Smooth muscle cell (in vitro differentiated cells): ENCODE data around the gene CGA. TPM values are rescaled to one million over a fixed set of nuclear protein-coding genes. Genes with fewer than 3 reads are reported as not detected.

ENCODE experiments used
- DNase-seq: peaks from one replicate; lab custom pipeline; 2025; ENCODE audit not compliant: unreplicated experiment; lab: John Stamatoyannopoulos, UW
- H2AFZ ChIP-seq: fragments of 200-600 bp; sonication (generic); 2 replicates; pipeline ENCODE4 v1.6.0; 2016; ENCODE audit warnings: antibody characterized with exemption, low read depth, mild to moderate bottlenecking
- H3F3A ChIP-seq: fragments of 200-600 bp; sonication (generic); 2 replicates; pipeline ENCODE4 v1.6.0; 2017; ENCODE audit warnings: antibody characterized with exemption, low read depth
- H3K27ac ChIP-seq: fragments of 200-600 bp; sonication (generic); 2 replicates; pipeline ENCODE4 v1.5.1; 2016; ENCODE audit warnings: low read depth, mild to moderate bottlenecking
- H3K27me3 ChIP-seq: fragments of 200-600 bp; sonication (generic); 2 replicates; pipeline ENCODE4 v1.6.1; 2016; ENCODE audit warnings: low read depth, mild to moderate bottlenecking
- H3K36me3 ChIP-seq: fragments of 200-600 bp; sonication (generic); 2 replicates; pipeline ENCODE4 v1.5.1; 2016; ENCODE audit warnings: low read depth
- H3K4me1 ChIP-seq: fragments of 200-600 bp; sonication (generic); 2 replicates; pipeline ENCODE4 v1.5.1; 2016; ENCODE audit warnings: low read depth
- H3K4me2 ChIP-seq: fragments of 200-600 bp; sonication (generic); 2 replicates; pipeline ENCODE4 v1.6.0; 2016; ENCODE audit warnings: mild to moderate bottlenecking
- H3K4me3 ChIP-seq: fragments of 200-600 bp; sonication (generic); 2 replicates; pipeline ENCODE4 v1.5.1; 2016; ENCODE audit warnings: mild to moderate bottlenecking
- H3K79me2 ChIP-seq: fragments of 200-600 bp; sonication (generic); 2 replicates; pipeline ENCODE4 v1.6.0; 2016; ENCODE audit warnings: low read depth, mild to moderate bottlenecking
- H3K9ac ChIP-seq: fragments of 200-600 bp; sonication (generic); 2 replicates; pipeline ENCODE4 v1.6.0; 2016; ENCODE audit warnings: low read depth
- H3K9me3 ChIP-seq: fragments of 200-600 bp; sonication (generic); replicated peaks from 2 replicates; pipeline ENCODE4 v1.5.1; 2016; ENCODE audit warnings: low read depth
- H4K20me1 ChIP-seq: fragments of 200-600 bp; sonication (generic); 2 replicates; pipeline ENCODE4 v1.6.0; 2016; ENCODE audit warnings: low read depth
- CTCF ChIP-seq: fragments of 200-600 bp; sonication (generic); IDR thresholded peaks from 2 replicates; pipeline ENCODE4 v1.5.1; 2017; ENCODE audit warnings: borderline replicate concordance, mild to moderate bottlenecking, antibody characterized with exemption; ENCODE audit not compliant: insufficient read depth, poor library complexity, severe bottlenecking
- WGBS: methylation state at CpG from one replicate; pipeline ENCODE4 v1.1.7; 2016; ENCODE audit warnings: low lambda C conversion rate; 5-methylcytosine and 5-hydroxymethylcytosine counted together
- polyA plus RNA-seq: library from polyadenylated mRNA; unstranded; fragments of >200 nt; fragmentation: Nextera tagmentation; extraction: Ambion mirVana; gene quantifications from 2 replicates; pipeline ENCODE4 v1.2.1, GENCODE V29; 2016
- total RNA-seq: library from RNA; depleted of rRNA; stranded (reverse); fragments of >200 nt; gene quantifications from 2 replicates; pipeline ENCODE4 v1.2.3, GENCODE V29; 2014

CGA gene
- total and polyA plus RNA-seq, 2 experiments from 2014 or later = 0.30 to 5.5 TPM

DNA sequence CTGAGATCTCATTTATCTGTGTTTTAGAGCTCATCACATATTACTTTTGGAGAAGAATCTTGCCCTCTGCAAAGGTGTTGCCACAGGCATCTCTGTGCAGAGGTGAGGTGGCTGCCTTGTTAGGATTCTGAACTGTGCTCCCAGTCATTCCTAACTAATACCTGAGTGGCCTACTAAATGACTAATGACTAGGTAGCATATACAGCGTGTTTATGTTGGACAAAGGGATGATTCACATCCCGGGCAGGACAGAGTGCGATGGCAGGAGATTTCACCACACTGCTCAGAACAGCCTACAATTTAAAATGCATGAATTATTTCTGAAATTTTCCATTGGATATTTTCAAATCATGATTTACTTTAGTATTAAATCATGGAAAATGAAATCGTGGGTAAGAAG is 23.1 kb upstream of the CGA start:
- Histone ChIP-seq H3K79me2 (no peaks in the 10 kb centered on the region), H3K27ac (no peak overlapping the region), H3K4me2 (no peak overlapping the region), H3K4me3 (no peak overlapping the region), H3K27me3 (no peaks in the 10 kb centered on the region), H3K36me3 (no peaks in the 10 kb centered on the region), H3K4me1 (no peaks in the 10 kb centered on the region), H3K9me3 (no peaks in the 10 kb centered on the region), H2AFZ (no peak overlapping the region), H3K9ac (no peak overlapping the region), H3F3A (no peaks in the 10 kb centered on the region), H4K20me1 (no peaks in the 10 kb centered on the region)
- WGBS = 74% methylated on average over 4 of the region's 4 CpGs
- TF ChIP-seq CTCF = no peak
- no peak for DNase-seq

DNA sequence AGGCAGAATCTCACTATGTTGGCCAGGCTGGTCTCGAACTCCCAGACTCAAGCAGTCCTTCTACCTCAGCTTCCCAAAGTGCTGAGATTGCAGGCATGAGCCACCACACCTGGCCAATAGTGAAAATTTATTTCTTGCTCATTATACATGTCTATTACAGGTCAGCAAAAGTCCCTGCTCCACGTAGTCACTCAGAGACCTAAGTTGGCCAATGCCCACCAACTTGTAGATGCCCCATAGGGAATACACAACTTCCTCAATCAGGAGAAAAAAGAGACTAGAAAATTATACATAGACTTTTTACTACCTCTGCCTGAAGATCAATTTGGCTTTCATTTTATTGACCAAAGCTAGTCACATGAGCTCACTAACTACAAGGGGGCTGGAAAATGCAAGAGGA is 22.0 kb upstream of the CGA start:
- Histone ChIP-seq H3K27ac (no peak overlapping the region), H3K4me2 (no peak overlapping the region), H3K79me2 (no peaks in the 10 kb centered on the region), H3F3A (no peaks in the 10 kb centered on the region), H3K9me3 (no peaks in the 10 kb centered on the region), H4K20me1 (no peaks in the 10 kb centered on the region), H3K27me3 (no peaks in the 10 kb centered on the region), H3K36me3 (no peaks in the 10 kb centered on the region), H3K4me3 (no peak overlapping the region), H2AFZ (no peak overlapping the region), H3K9ac (no peak overlapping the region), H3K4me1 (no peaks in the 10 kb centered on the region)
- WGBS = 93% methylated on average over 2 of the region's 2 CpGs
- no peak for DNase-seq
- TF ChIP-seq CTCF = no peak

DNA sequence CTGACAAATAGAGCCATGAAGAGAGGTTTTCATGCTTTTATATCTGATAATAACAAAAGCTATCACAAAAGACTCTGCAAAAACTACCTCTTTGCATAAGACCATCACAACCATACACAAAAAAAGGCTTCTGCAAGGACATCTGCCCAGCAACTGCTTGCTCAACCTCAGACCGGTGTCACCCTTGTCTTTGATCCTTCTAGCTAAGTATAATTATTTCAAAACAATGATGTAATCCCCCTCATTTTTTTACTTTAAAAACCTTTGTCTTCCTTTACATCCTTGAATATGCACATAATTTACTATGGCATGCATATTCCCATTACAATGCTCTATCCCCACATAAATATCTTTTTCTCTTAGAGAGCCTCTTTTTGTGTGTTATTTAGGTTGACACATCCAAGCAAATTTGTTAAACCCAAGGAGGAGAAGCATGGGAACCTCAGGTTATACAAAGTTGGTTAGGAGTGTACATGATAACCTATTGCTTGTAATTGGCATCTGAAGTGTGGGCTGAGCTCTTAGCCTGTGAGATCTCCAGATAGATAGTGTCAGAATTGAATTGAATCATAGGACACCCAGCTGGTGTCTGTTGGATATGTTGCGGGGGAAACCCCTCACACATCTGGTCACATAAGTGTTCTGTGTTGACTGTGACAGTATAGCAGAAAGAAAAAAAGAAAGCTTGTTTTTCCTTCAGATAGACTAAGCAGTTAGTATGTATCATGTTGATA is 20.7 kb upstream of the CGA start:
- H3K27me3 ChIP-seq = no peaks in the 10 kb centered on the region
- no peaks in the 10 kb centered on the region for H3K9me3 ChIP-seq
- H3K79me2 ChIP-seq = no peaks in the 10 kb centered on the region
- TF ChIP-seq CTCF = no peak
- no peak overlapping the region for H3K27ac ChIP-seq
- no peak overlapping the region for H3K4me3 ChIP-seq
- no peaks in the 10 kb centered on the region for H3F3A ChIP-seq
- no peak for DNase-seq
- WGBS = 69% methylated on average over 2 of the region's 2 CpGs
- H3K4me2 ChIP-seq = no peak overlapping the region
- H3K4me1 ChIP-seq = no peaks in the 10 kb centered on the region
- H4K20me1 ChIP-seq = no peaks in the 10 kb centered on the region
- H3K36me3 ChIP-seq = no peaks in the 10 kb centered on the region
- H2AFZ ChIP-seq = no peak overlapping the region
- H3K9ac ChIP-seq = no peak overlapping the region

DNA sequence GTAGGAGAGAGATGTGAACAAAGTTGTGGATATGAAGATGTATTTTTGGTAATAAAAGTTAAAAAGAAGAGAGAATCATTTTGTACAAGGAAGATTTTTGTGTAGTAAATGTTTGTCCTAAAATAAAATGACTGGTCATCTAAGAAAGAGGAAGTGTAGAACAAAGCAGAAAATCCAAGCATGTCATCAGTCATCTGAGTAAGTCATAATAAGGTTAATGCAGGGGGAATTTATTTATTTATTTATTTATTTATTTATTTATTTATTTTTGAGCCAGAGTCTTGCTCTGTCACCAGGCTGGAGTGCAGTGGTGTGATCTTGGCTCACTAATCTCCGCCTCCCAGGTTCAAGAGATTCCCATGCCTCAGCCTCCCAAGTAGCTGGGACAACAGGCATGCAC is 15.7 kb upstream of the CGA start:
- no peak overlapping the region for H2AFZ ChIP-seq
- H3K36me3 ChIP-seq = no peaks in the 10 kb centered on the region
- H3K4me1 ChIP-seq = no peaks in the 10 kb centered on the region
- no peaks in the 10 kb centered on the region for H3K27me3 ChIP-seq
- no peaks in the 10 kb centered on the region for H3F3A ChIP-seq
- H4K20me1 ChIP-seq = no peaks in the 10 kb centered on the region
- no peak overlapping the region for H3K9ac ChIP-seq
- no peaks in the 10 kb centered on the region for H3K79me2 ChIP-seq
- H3K9me3 ChIP-seq = no peaks in the 10 kb centered on the region
- TF ChIP-seq CTCF = no peak
- no peak overlapping the region for H3K4me3 ChIP-seq
- no peak overlapping the region for H3K4me2 ChIP-seq
- H3K27ac ChIP-seq = no peak overlapping the region
- no peak for DNase-seq
- 100% methylated on average over 1 of the region's 1 CpG for WGBS
